Panc1 (cell line): Measurements from ENCODE around the gene NAXE. TPM values are rescaled to one million over a fixed set of nuclear protein-coding genes. Genes with fewer than 3 reads are reported as not detected.

ENCODE experiments used
- ATAC-seq: fragments of 200-7000 bp; cut with Tn5 transposase; 2 replicates; pipeline ENCODE4 v1.9.1; 2020; ENCODE audit warnings: mild to moderate bottlenecking, moderate library complexity
- BruUV-seq: library from RNA; stranded (reverse); fragments of 400-500 nt; replicated peaks from 2 replicates; lab custom pipeline; 2021; lab: Mats Ljungman, UMichigan
- CTCF ChIA-PET: fragments of 300-600 bp; sonication (Branson Sonifier 250); formaldehyde crosslinking; loops from one replicate; lab custom pipeline; 2022; ENCODE audit warnings: antibody characterized with exemption; lab: Charles Lee
- POLR2A ChIA-PET: fragments of 300-600 bp; sonication (Branson Sonifier 250); formaldehyde crosslinking; loops from one replicate; lab custom pipeline; 2022; ENCODE audit warnings: antibody characterized with exemption; lab: Charles Lee
- DNase-seq: peaks from one replicate; pipeline ENCODE4 v3.0.0-alpha.2; 2010; ENCODE audit warnings: low read depth, low spot score
- H3K27ac ChIP-seq: 2 replicates; pipeline ENCODE4 v1.5.1; 2011; ENCODE audit warnings: mild to moderate bottlenecking, low read length, inconsistent platforms
- H3K27me3 ChIP-seq: fragments of 200-500 bp; sonication (Bioruptor generic); 2 replicates; pipeline ENCODE4 v1.6.0; 2014; ENCODE audit warnings: low read length, inconsistent platforms; ENCODE audit not compliant: control insufficient read depth, insufficient read depth
- H3K36me3 ChIP-seq: fragments of 200-500 bp; sonication (Bioruptor generic); 2 replicates; pipeline ENCODE4 v1.5.1; 2014; ENCODE audit warnings: inconsistent platforms, mild to moderate bottlenecking, low read length, moderate library complexity; ENCODE audit not compliant: control insufficient read depth, insufficient read depth
- H3K4me1 ChIP-seq: 2 replicates; pipeline ENCODE4 v1.5.1; 2011; ENCODE audit warnings: inconsistent platforms, mild to moderate bottlenecking, low read length, moderate library complexity; ENCODE audit not compliant: control insufficient read depth, insufficient read depth
- H3K4me3 ChIP-seq, 2 experiments: 2 replicates each; pipeline ENCODE4 v1.5.1; 2011 to 2012; ENCODE audit warnings: low read depth in 2 of 2, low read length in 2 of 2, mild to moderate bottlenecking in 2 of 2, inconsistent platforms in 1 of 2, moderate library complexity in 1 of 2
- H3K9me3 ChIP-seq: fragments of 200-500 bp; sonication (Bioruptor generic); 2 replicates; pipeline ENCODE4 v1.5.1; 2014; ENCODE audit warnings: low read depth, mild to moderate bottlenecking, inconsistent platforms, low read length, moderate library complexity; ENCODE audit not compliant: control insufficient read depth, insufficient read depth
- POLR2AphosphoS5 ChIP-seq: IDR thresholded peaks from 2 replicates; pipeline ENCODE4 v1.6.1; 2012; ENCODE audit warnings: mild to moderate bottlenecking, low read depth, low read length, moderate library complexity
- SIN3A ChIP-seq: IDR thresholded peaks from 2 replicates; pipeline ENCODE4 v1.6.1; 2012; ENCODE audit warnings: low read depth, mild to moderate bottlenecking, low read length, moderate library complexity, borderline replicate concordance; ENCODE audit not compliant: insufficient read depth
- TCF7L2 ChIP-seq: IDR thresholded peaks from 2 replicates; pipeline ENCODE4 v1.6.1; 2011; ENCODE audit warnings: mild to moderate bottlenecking, low read depth, low read length, inconsistent platforms
- in situ Hi-C: cut with HindIII; loops from 2 replicates; pipeline ENCODE4 v1.10.0; 2016; ENCODE audit warnings: low sequenced_read_pairs, low pct_unique_long_range_greater_than_20kb
- intact Hi-C: fragments of 100-400 bp; cut with micrococcal nuclease; formaldehyde crosslinking; loops from one replicate; pipeline ENCODE4 v1.10.0; 2022; ENCODE audit not compliant: unreplicated experiment
- total RNA-seq: library from RNA; stranded (reverse); gene quantifications from one replicate; pipeline ENCODE4 v1.2.1, GENCODE V29; 2021; ENCODE audit not compliant: unreplicated experiment
- TF ChIP-seq, protein P1 (sequence below): fragments of 450-650 bp; IDR thresholded peaks from 2 replicates; pipeline ENCODE4 v1.5.1; 2017; ENCODE audit warnings: mild to moderate bottlenecking
- TF ChIP-seq, protein P2 (sequence below), 2 experiments: IDR thresholded peaks; 2 replicates each; pipeline ENCODE4 v1.6.1; 2011 to 2012; ENCODE audit warnings: low read depth in 2 of 2, control low read depth in 1 of 2, low read length in 1 of 2, mild to moderate bottlenecking in 1 of 2, moderate library complexity in 1 of 2; ENCODE audit not compliant: insufficient read depth in 1 of 2

The NAXE gene
- total RNA-seq, 1 experiment from 2014 or later: 211 TPM

DNA sequence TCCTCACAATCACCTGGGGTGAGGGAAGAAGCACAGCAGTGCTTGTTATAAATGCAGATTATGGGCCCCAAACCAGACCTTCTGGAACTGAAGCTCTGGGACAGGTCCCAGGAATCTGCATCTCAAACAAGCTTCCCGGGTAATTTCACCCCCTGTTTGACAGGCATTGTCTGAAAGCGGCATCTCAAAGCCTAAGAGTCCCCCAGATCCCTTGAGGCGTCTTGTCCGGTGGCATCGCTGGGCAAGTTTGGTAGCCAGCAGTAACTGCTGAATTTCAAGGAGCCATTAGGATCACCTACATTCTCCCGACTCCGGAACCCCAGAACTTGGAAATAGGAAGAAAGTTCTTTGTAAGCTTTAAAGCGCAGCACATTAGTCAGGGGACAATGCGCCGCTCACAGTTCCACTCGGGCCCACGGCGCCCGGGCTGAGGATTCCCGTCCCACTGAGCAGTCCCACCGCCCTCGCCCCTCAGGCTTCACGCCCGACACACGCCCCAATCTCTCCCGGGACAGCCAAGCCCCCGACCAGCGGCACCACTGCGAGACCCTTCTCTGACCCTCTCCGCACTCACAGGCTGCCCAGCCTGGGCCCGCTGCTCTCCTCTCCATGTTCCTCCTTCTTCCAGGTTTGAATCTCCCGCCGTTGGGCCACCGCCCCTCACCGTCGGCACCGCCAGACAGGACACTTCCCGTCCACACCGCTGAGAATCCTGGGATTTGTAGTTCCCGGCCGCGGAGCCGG lies 19.5 kb upstream of the NAXE start, which contains the start of gene IQGAP3:
Gene IQGAP3, minus strand, starts transcription at position 647 of the 744 bp plus-strand sequence. Its CDS starts 36 bp downstream, at position 611.
- Histone ChIP-seq H3K4me1 (peaks cover 10% of the 10 kb centered on the region), H3K36me3 (peaks cover 14% of the 10 kb centered on the region), H3K27me3 (no peaks in the 10 kb centered on the region), H3K9me3 (no peaks in the 10 kb centered on the region), H3K27ac (peak within 1 kb of the TSS; percentile 73), H3K4me3 (peak within 1 kb of the TSS; percentile 77 to 96)
- TF ChIP-seq POLR2AphosphoS5: 0 out of 2 replicates have a peak, but pooled peaks have one; percentile 46
- TF ChIP-seq SIN3A: peak; percentile 100
- TF ChIP-seq TCF7L2: peak; percentile 50; the same call in 1 of the 2 replicates
- TF ChIP-seq, protein P1, sequence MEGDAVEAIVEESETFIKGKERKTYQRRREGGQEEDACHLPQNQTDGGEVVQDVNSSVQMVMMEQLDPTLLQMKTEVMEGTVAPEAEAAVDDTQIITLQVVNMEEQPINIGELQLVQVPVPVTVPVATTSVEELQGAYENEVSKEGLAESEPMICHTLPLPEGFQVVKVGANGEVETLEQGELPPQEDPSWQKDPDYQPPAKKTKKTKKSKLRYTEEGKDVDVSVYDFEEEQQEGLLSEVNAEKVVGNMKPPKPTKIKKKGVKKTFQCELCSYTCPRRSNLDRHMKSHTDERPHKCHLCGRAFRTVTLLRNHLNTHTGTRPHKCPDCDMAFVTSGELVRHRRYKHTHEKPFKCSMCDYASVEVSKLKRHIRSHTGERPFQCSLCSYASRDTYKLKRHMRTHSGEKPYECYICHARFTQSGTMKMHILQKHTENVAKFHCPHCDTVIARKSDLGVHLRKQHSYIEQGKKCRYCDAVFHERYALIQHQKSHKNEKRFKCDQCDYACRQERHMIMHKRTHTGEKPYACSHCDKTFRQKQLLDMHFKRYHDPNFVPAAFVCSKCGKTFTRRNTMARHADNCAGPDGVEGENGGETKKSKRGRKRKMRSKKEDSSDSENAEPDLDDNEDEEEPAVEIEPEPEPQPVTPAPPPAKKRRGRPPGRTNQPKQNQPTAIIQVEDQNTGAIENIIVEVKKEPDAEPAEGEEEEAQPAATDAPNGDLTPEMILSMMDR: no peak
- BruUV-seq: TSS peak; percentile 90
- intact Hi-C loops: loop anchor here (5.0 kb wide), 1 partner anchor 105 kb away; no protein-coding TSS in a partner anchor
- ATAC-seq: peak; percentile 99
- POLR2A ChIA-PET: no interaction called here
- CTCF ChIA-PET: interaction anchor here (0.5 kb wide), 1 partner anchor 154 kb away, joined by 3 read pairs; no protein-coding TSS in a partner anchor
- in situ Hi-C loops: no loop called here
- no peak for DNase-seq

DNA sequence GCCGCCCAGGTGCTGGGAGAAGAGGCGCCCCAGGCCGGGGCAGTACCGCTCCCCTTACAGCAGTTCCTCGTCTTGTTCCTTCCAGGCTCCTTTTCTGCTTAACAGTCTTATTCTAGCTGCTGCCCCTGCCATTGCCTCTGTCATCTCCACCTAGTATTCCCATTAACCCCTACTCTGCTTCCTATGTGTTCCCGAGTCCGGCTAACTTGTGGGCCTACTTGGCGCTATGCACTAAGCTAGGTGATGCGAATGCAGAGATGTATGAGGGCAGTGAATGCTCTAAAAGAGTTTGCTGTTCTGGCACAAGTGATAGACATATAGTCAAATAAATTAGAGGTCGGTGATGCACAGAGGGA lies 18.9 kb upstream of the NAXE start:
- DNase-seq (no peak), ATAC-seq (peak; percentile 50)
- intact Hi-C loops: loop anchor here (5.0 kb wide), 1 partner anchor 105 kb away; no protein-coding TSS in a partner anchor
- TF ChIP-seq POLR2AphosphoS5: no peak
- no peak for TF ChIP-seq TCF7L2
- TF ChIP-seq SIN3A: no peak
- TF ChIP-seq, protein P1: no peak
- TF ChIP-seq, protein P2, sequence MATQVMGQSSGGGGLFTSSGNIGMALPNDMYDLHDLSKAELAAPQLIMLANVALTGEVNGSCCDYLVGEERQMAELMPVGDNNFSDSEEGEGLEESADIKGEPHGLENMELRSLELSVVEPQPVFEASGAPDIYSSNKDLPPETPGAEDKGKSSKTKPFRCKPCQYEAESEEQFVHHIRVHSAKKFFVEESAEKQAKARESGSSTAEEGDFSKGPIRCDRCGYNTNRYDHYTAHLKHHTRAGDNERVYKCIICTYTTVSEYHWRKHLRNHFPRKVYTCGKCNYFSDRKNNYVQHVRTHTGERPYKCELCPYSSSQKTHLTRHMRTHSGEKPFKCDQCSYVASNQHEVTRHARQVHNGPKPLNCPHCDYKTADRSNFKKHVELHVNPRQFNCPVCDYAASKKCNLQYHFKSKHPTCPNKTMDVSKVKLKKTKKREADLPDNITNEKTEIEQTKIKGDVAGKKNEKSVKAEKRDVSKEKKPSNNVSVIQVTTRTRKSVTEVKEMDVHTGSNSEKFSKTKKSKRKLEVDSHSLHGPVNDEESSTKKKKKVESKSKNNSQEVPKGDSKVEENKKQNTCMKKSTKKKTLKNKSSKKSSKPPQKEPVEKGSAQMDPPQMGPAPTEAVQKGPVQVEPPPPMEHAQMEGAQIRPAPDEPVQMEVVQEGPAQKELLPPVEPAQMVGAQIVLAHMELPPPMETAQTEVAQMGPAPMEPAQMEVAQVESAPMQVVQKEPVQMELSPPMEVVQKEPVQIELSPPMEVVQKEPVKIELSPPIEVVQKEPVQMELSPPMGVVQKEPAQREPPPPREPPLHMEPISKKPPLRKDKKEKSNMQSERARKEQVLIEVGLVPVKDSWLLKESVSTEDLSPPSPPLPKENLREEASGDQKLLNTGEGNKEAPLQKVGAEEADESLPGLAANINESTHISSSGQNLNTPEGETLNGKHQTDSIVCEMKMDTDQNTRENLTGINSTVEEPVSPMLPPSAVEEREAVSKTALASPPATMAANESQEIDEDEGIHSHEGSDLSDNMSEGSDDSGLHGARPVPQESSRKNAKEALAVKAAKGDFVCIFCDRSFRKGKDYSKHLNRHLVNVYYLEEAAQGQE (IDR thresholded peaks at IDR 0.05; ENCODE audit: insufficient read depth in 1 of 2, low read depth in 2 of 2, low read length in 1 of 2): no peak
- Histone ChIP-seq H3K9me3 (no peaks in the 10 kb centered on the region), H3K4me1 (peaks cover 10% of the 10 kb centered on the region), H3K36me3 (peaks cover 13% of the 10 kb centered on the region), H3K27ac (no peak overlapping the region), H3K27me3 (no peaks in the 10 kb centered on the region), H3K4me3 (peak overlapping the region; percentile 77 to 96)
- POLR2A ChIA-PET: no interaction called here
- in situ Hi-C loops: no loop called here
- no TSS peak for BruUV-seq
- CTCF ChIA-PET: interaction anchor here (0.5 kb wide), 1 partner anchor 154 kb away, joined by 3 read pairs; no protein-coding TSS in a partner anchor
